Muscle of back (tissue), 11 donors: ENCODE measurements around the gene REXO1. TPM values are rescaled to one million over a fixed set of nuclear protein-coding genes. Genes with fewer than 3 reads are reported as not detected.

Source experiments
- DNase-seq, 3 donors: peaks; one replicate each; pipeline versions ENCODE4 v3.0.0 to v3.0.0-alpha.2; 2013
- polyA plus RNA-seq, 10 donors: library from polyadenylated mRNA; unstranded; fragments of 120-200 nt; gene quantifications; one replicate each; pipeline ENCODE4 v1.2.1, GENCODE V29; 2013; ENCODE audit not compliant: insufficient read length in 10 of 10

Gene REXO1
- polyA plus RNA-seq, 10 donors, result 16.1 to 27.6 (median 23.0) TPM

- DNase-seq, result peak in 1 of 3 donors; percentile 2
These were observed 31.6 kb downstream of the REXO1 start for GRCh38 chr19:1816530-1817298.

- DNase-seq, result no peak
These were observed 32.4 kb downstream of the REXO1 start for GRCh38 chr19:1815605-1816529.

GRCh38 chr19:1814833-1815604 is 33.3 kb downstream of the REXO1 start:
- no peak for DNase-seq

- DNase-seq, result no peak
These were observed 33.9 kb downstream of the REXO1 start for GRCh38 chr19:1814391-1814790.

- DNase-seq, result peak in 1 of 3 donors; percentile 4
These were observed 34.8 kb downstream of the REXO1 start for GRCh38 chr19:1813192-1814182.

- DNase-seq, result peak; percentile 81 to 94 (median 86)
These were observed 35.7 kb downstream of the REXO1 start for GRCh38 chr19:1812426-1813191.

- DNase-seq, result peak in 1 of 3 donors; percentile 25
These were observed 36.3 kb downstream of the REXO1 start, which contains the start of gene ATP8B3 for GRCh38 chr19:1811942-1812425. ATP8B3 (minus strand) TSS chr19:1812276; CDS start chr19:1811736, 540 bp downstream.

- DNase-seq, result peak in 2 of 3 donors; percentile 24 to 43
These were observed 36.8 kb downstream of the REXO1 start for GRCh38 chr19:1811472-1811894.

GRCh38 chr19:1810439-1811160 is 37.7 kb downstream of the REXO1 start:
- DNase-seq, result no peak

- DNase-seq, result no peak
These were observed 38.6 kb downstream of the REXO1 start for GRCh38 chr19:1809678-1810077.

- DNase-seq, result no peak
These were observed 39.9 kb downstream of the REXO1 start for GRCh38 chr19:1808395-1808731.

- DNase-seq, result no peak
These were observed 40.4 kb downstream of the REXO1 start for GRCh38 chr19:1807695-1808394.

- DNase-seq, result no peak
These were observed 41.1 kb downstream of the REXO1 start for GRCh38 chr19:1807030-1807694.

GRCh38 chr19:1806184-1807029 is 41.9 kb downstream of the REXO1 start:
- DNase-seq, result no peak

GRCh38 chr19:1805401-1806183 is 42.7 kb downstream of the REXO1 start:
- DNase-seq, result no peak

- DNase-seq, result no peak
These were observed 43.4 kb downstream of the REXO1 start for GRCh38 chr19:1804858-1805257.
